Measurements from ENCODE around the gene PUM1. TPM values are rescaled to one million over a fixed set of nuclear protein-coding genes. Genes with fewer than 3 reads are reported as not detected.
"Not testable (repeated sequence)": the region's sequence is repeated elsewhere in the genome, so short reads cannot be mapped to it uniquely, and the experiment has no call there.

The PUM1 gene
- total RNA-seq, 4 donors from 2014 or later, result 71.7 to 112 (median 83.0) TPM

DNA sequence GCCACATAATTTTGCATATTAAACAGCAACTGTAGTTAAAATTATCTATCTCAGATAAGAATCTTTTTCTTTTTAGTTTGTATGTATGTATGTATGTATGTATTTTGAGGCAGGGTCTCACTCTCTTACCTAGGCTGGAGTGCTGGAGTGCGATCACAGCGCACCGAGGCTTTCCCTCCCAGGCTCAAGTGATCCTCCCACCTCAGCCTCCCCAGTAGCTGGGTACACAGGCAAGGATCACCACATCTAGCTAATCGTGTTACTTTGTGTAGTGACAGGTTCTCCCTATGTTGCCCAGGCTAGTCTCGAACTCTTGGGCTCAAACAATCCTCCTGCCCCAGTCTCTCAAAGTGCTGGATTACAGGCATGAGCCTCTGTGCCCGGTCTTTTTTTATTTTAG lies 30.5 kb upstream of the PUM1 start:
- intact Hi-C loops (cut with DNase I), result no loop called here
- Histone ChIP-seq H3K36me3 (no peaks in the 10 kb centered on the region), H3K4me3 (no peak overlapping the region), H3K9me3 (no peaks in the 10 kb centered on the region), H3K4me1 (no peaks in the 10 kb centered on the region), H3K27ac (replicated peaks in 1 of 4) (no peak overlapping the region), H3K27me3 (no peaks in the 10 kb centered on the region)
- DNase-seq (ENCODE audit: extremely low spot score), result no peak
- no peak for TF ChIP-seq POLR2AphosphoS5 (IDR thresholded peaks at IDR 0.05)
- no peak for TF ChIP-seq EP300 (IDR thresholded peaks at IDR 0.05)
- TF ChIP-seq POLR2A (IDR thresholded peaks at IDR 0.05; ENCODE audit: low read depth), result no peak
- TF ChIP-seq, protein P1, sequence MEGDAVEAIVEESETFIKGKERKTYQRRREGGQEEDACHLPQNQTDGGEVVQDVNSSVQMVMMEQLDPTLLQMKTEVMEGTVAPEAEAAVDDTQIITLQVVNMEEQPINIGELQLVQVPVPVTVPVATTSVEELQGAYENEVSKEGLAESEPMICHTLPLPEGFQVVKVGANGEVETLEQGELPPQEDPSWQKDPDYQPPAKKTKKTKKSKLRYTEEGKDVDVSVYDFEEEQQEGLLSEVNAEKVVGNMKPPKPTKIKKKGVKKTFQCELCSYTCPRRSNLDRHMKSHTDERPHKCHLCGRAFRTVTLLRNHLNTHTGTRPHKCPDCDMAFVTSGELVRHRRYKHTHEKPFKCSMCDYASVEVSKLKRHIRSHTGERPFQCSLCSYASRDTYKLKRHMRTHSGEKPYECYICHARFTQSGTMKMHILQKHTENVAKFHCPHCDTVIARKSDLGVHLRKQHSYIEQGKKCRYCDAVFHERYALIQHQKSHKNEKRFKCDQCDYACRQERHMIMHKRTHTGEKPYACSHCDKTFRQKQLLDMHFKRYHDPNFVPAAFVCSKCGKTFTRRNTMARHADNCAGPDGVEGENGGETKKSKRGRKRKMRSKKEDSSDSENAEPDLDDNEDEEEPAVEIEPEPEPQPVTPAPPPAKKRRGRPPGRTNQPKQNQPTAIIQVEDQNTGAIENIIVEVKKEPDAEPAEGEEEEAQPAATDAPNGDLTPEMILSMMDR (IDR thresholded peaks at IDR 0.05), result no peak
- WGBS, result 92% methylated on average over 6 of the region's 6 CpGs

DNA sequence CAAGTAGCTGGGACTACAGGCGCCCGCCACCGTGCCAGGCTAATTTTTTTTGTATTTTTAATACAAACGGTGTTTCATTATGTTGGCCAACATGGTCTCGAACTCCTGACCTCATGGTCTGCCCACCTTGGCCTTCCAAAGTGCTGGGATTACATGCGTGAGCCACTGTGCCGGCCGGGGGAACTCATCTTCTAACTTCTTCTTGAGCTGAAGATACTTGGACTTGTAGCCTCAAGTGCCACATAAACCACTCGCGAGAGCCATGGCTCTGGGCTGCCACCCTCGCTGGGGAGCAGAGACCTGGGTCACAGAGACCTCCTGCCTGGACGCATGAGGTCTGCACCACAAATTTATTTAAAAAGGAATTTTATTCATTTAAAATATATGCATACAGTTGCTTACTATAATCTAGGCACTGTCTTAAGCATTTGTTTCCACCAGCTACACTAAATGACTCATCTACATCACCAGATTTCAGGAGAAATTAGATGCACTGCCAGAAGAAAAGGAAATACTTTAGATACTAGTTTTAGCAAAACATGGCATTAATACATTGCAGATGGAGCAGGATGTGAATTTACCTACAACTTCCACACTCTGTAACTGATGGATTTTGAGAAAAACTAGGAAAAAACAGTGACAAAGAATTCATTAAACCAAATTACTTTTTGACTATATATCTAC lies 29.9 kb upstream of the PUM1 start:
- DNase-seq (ENCODE audit: extremely low spot score), result no peak

DNA sequence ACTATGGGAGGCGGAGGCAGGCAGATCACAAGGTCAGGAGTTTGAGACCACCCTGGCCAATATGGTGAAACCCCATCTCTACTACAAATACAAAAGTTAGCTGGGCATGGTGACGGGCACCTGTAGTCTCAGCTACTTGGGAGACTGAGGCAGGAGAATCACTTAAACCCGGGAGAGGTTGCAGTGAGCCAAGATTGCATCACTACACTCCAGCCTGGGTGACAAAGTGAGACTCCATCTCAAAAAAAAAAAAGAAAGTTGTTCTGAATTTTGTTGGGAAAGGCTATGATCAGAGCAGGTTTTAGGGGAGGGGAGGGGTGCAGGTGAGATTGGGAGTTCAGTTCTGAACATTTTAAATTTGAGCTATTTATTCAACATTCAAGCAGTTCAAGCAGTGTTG lies 22.6 kb upstream of the PUM1 start:
- WGBS, result 76% methylated on average over 3 of the region's 3 CpGs

More for the DNA sequence above, 29.9 kb upstream of the PUM1 start:
- intact Hi-C loops (cut with DNase I), result no loop called here
- no peak overlapping the region for H3K27ac ChIP-seq (replicated peaks in 1 of 4)
- no peaks in the 10 kb centered on the region for H3K9me3 ChIP-seq
- WGBS, result 91% methylated on average over 12 of the region's 12 CpGs
- H3K36me3 ChIP-seq, result no peaks in the 10 kb centered on the region
- H3K27me3 ChIP-seq, result no peaks in the 10 kb centered on the region
- H3K4me1 ChIP-seq, result no peaks in the 10 kb centered on the region
- TF ChIP-seq EP300 (IDR thresholded peaks at IDR 0.05), result no peak
- H3K4me3 ChIP-seq, result no peak overlapping the region

DNA sequence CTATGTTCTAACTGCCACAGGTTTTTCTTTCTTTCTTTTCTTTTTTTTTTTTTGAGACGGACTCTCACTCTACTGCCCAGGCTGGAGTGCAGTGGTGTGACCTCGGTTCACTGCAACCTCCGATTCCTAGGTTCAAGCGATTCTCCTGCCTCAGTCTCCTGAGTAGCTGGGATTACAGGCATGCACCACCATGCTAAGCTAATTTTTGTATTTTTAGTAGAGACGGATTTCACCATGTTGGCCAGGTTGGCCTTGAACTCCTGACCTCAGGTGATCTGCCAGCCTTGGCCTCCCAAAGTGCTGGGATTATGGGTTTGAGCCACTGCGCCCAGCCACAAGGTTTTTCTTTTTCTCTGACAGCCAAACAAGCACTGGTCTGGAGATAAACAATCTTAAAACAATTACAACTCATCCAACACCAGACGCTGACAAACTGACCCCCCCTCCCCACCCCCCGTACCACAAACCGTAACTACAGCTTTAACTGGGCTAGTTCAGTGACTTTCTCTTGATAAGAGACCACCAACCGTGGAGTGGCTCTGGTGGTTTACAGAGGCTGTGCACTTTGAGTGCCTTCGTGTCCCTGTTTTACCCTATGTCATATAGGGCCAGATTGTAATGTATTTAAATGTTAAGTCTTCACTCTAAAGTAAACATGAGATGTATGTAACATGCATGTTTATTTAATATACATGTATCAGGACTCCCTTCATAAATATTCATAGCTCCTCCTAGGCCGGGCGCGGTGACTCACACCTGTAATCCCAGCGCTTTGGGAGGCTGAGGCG lies 19.5 kb upstream of the PUM1 start:
- 85% methylated on average over 16 of the region's 16 CpGs for WGBS
- Histone ChIP-seq H3K4me1 (no peaks in the 10 kb centered on the region), H3K4me3 (no peak overlapping the region), H3K27ac (replicated peaks in 1 of 4) (no peak overlapping the region), H3K27me3 (no peaks in the 10 kb centered on the region), H3K9me3 (no peaks in the 10 kb centered on the region), H3K36me3 (no peaks in the 10 kb centered on the region)
- TF ChIP-seq POLR2A (IDR thresholded peaks at IDR 0.05; ENCODE audit: low read depth), result no peak
- no peak for TF ChIP-seq EP300 (IDR thresholded peaks at IDR 0.05)
- no peak for TF ChIP-seq POLR2AphosphoS5 (IDR thresholded peaks at IDR 0.05)
- TF ChIP-seq, protein P1 (IDR thresholded peaks at IDR 0.05), result no peak
- no peak for DNase-seq (ENCODE audit: extremely low spot score)
- intact Hi-C loops (cut with DNase I), result no loop called here

More for the DNA sequence above, 22.6 kb upstream of the PUM1 start:
- H3K36me3 ChIP-seq; H3K27me3 ChIP-seq; H3K4me3 ChIP-seq; H3K9me3 ChIP-seq; DNase-seq (ENCODE audit: extremely low spot score); H3K4me1 ChIP-seq; intact Hi-C loops (cut with DNase I); H3K27ac ChIP-seq (replicated peaks in 1 of 4): not testable (repeated sequence)

DNA sequence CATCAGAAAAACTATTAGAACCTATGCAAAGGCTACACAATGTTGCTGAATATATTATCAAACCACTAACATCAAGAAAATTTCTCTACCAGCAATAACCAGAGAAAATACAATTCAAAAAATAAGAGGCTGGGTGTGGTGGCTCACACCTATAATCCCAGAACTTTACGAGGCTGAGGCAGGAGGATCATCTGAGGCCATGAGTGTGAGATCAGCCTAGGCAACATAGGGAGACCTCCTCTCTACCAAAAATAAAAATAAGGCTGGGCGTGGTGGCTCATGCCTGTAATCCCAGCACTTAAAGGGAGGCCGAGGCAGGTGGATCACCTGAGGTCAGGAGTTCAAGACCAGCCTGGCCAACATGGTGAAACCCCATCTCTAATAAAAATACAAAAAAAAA lies 16.9 kb upstream of the PUM1 start:
- TF ChIP-seq EP300 (IDR thresholded peaks at IDR 0.05), result no peak
- TF ChIP-seq POLR2AphosphoS5 (IDR thresholded peaks at IDR 0.05), result no peak
- TF ChIP-seq POLR2A (IDR thresholded peaks at IDR 0.05; ENCODE audit: low read depth), result no peak
- TF ChIP-seq, protein P1 (IDR thresholded peaks at IDR 0.05), result no peak
- intact Hi-C loops (cut with DNase I), result no loop called here
- 97% methylated on average over 3 of the region's 3 CpGs for WGBS

More for the DNA sequence above, 16.9 kb upstream of the PUM1 start:
- no peaks in the 10 kb centered on the region for H3K36me3 ChIP-seq
- no peak overlapping the region for H3K27ac ChIP-seq (replicated peaks in 1 of 4)
- no peaks in the 10 kb centered on the region for H3K4me1 ChIP-seq
- no peaks in the 10 kb centered on the region for H3K9me3 ChIP-seq
- H3K4me3 ChIP-seq, result no peak overlapping the region
- no peak for DNase-seq (ENCODE audit: extremely low spot score)
- no peaks in the 10 kb centered on the region for H3K27me3 ChIP-seq

Data from esophagus muscularis mucosa (tissue), 4 donors.